Spleen (tissue), 11 donors: ENCODE results near the gene DNAJB1. TPM values are rescaled to one million over a fixed set of nuclear protein-coding genes. Genes with fewer than 3 reads are reported as not detected.

Source experiments
- DNase-seq: peaks from one replicate; pipeline ENCODE4 v3.0.0-alpha.2; 2020
- H3K27ac ChIP-seq, 8 donors: fragments of 200-600 bp; sonication (generic) in 7 of 8; 1 replicate in 4 of 8; 2 replicates in 4 of 8; pipeline versions ENCODE4 v1.5.0 to v1.8.0; 2016 to 2021; ENCODE audit warnings: inconsistent platforms in 4 of 8, mild to moderate bottlenecking in 4 of 8, moderate library complexity in 1 of 8
- H3K27me3 ChIP-seq, 7 donors: fragments of 200-600 bp; sonication (generic) in 6 of 7; replicated peaks in 1 of 7; 1 replicate in 4 of 7; 2 replicates in 3 of 7; pipeline versions ENCODE4 v1.5.0 to v1.8.0; 2016 to 2021; ENCODE audit warnings: inconsistent platforms in 3 of 7, mild to moderate bottlenecking in 1 of 7
- H3K36me3 ChIP-seq, 6 donors: fragments of 200-600 bp; sonication (generic) in 5 of 6; 1 replicate in 4 of 6; 2 replicates in 2 of 6; pipeline versions ENCODE4 v1.5.0 to v1.8.0; 2016 to 2021; ENCODE audit warnings: inconsistent platforms in 2 of 6
- H3K4me1 ChIP-seq, 6 donors: fragments of 200-600 bp; sonication (generic) in 5 of 6; 1 replicate in 3 of 6; 2 replicates in 3 of 6; pipeline versions ENCODE4 v1.5.0 to v1.8.0; 2016 to 2021; ENCODE audit warnings: inconsistent platforms in 3 of 6
- H3K4me3 ChIP-seq, 8 donors: fragments of 200-600 bp; sonication (generic) in 7 of 8; 1 replicate in 4 of 8; 2 replicates in 4 of 8; pipeline versions ENCODE4 v1.5.0 to v1.8.0; 2016 to 2021; ENCODE audit warnings: inconsistent platforms in 4 of 8, mild to moderate bottlenecking in 4 of 8, moderate library complexity in 2 of 8
- H3K9me3 ChIP-seq, 8 donors: fragments of 200-600 bp; sonication (generic) in 7 of 8; 1 replicate in 4 of 8; 2 replicates in 4 of 8; pipeline versions ENCODE4 v1.5.0 to v1.8.0; 2016 to 2021; ENCODE audit warnings: inconsistent platforms in 4 of 8
- CTCF ChIP-seq, 11 experiments: fragments of 200-600 bp in 7 of 11; fragments of 450-650 bp in 4 of 11; sonication (generic) in 4 of 11; IDR thresholded peaks in 8 of 11; conservative IDR thresholded peaks in 3 of 11; 1 replicate in 7 of 11; 2 replicates in 4 of 11; pipeline versions ENCODE4 v1.4.0 to v1.8.0; 2016 to 2021; ENCODE audit warnings: antibody characterized with exemption in 11 of 11, inconsistent platforms in 4 of 11, mild to moderate bottlenecking in 1 of 11
- POLR2A ChIP-seq, 3 donors: fragments of 450-650 bp; IDR thresholded peaks; one replicate each; pipeline ENCODE4 v1.5.1; 2017; ENCODE audit warnings: antibody characterized with exemption in 3 of 3, mild to moderate bottlenecking in 1 of 3
- POLR2AphosphoS5 ChIP-seq, 3 donors: sonication (generic); formaldehyde crosslinking; IDR thresholded peaks; one replicate each; pipeline ENCODE4 v1.5.1; 2017; ENCODE audit warnings: antibody characterized with exemption in 3 of 3
- WGBS, 5 donors: extraction: QIAGEN DNeasy Blood & Tissue Kit in 3 of 5; methylation state at CpG; one replicate each; pipeline versions ENCODE4 v1.1.5 to v1.1.7; 2013 to 2018; 5-methylcytosine and 5-hydroxymethylcytosine counted together
- intact Hi-C: fragments of 100-400 bp; cut with DNase I; formaldehyde crosslinking; loops from one replicate; pipeline ENCODE4 v1.15.0; 2023; ENCODE audit warnings: low total_unique reads
- polyA plus RNA-seq, 3 donors: library from polyadenylated mRNA; stranded (reverse); fragments of 200-250 nt; gene quantifications; one replicate each; pipeline ENCODE4 v1.2.1, GENCODE V29; 2013
- total RNA-seq, 7 donors: library from RNA; depleted of rRNA in 3 of 7; stranded (reverse); fragments of >200 nt in 3 of 7; fragmentation: NEBNext Ultra II Directional in 4 of 7; extraction: Animal tissue kit (Norgen Biotek cat#: 25700) in 4 of 7; gene quantifications; one replicate each; pipeline versions ENCODE4 v1.1.0 to v1.2.1, GENCODE V29; 2016 to 2021
- donor health status: healthy with polysubstance abuse.
- donor health status: DM: no; HTN: no; CAD: no; lungs with moderate emphysema.
- donor health status: DM: no; HTN: no; CAD: no.
- donor health status: Bipolar disorder and iron deficiency.
- donor health status: healthy.
- donor health status: DM: no; HTN: no; CAD: no.
- donor health status: DM: yes; HTN: yes; CAD: no.

The DNAJB1 gene
- total and polyA plus RNA-seq, 10 donors = 12.6 to 157 (median 39.3) TPM

DNA sequence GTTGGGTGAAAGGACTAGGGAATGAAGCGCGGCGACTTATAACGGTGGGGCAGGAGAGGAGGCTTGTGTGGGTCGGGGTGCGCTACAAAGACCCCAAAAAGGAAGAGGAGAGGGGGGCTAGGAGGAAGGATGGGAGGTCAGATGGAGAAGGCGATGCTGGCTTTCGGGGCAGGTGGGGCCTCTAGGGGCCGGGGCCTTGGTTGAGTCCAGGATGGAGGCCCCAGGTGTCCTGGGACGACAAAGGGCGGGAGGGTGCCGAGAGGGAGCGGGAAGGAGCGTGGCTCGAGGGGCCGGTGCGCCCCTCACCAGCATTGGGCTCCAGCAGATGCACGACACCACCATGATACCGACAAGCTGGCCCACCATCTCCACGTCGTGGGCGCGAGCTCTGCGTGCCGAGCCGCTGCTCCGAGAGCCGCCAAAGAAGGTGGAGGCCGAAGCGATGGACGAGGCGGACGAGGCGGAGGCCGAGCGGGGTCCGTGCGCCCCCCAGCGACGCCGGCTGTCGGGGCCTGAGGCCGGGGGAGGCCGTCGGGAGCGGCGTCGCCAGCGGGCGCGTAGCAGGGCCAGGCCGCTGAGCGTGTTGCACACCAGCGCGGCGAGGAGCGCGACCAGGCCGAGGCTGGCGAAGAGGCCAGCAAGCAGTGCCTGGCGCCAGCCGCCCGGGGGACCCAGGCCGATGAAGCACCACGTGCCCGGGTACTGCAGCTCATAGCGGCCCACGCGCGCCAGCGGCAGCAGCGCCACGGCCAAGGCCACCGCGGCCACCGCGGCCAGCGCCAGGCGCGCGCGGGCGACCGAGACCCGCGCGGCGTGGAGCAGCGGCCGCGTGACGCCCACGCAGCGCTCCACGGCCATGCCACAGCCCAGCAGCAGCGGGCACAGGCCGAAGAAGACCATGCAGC lies 44.9 kb downstream of the DNAJB1 start:
- no peak for DNase-seq
- H3K36me3 ChIP-seq = peaks cover 0 to 49% (median 38%) of the 10 kb centered on the region in 6 donors
- H3K4me1 ChIP-seq = peaks cover 23 to 73% (median 49%) of the 10 kb centered on the region in 6 donors
- no peaks in the 10 kb centered on the region for H3K9me3 ChIP-seq
- TF ChIP-seq POLR2AphosphoS5 (IDR thresholded peaks at IDR 0.05) (peak in 1 of 3 donors; percentile 52), POLR2A (IDR thresholded peaks at IDR 0.05) (no peak), CTCF (IDR thresholded peaks at IDR 0.05 in 8 of 11, conservative IDR thresholded peaks at IDR 0.05 in 3 of 11) (peak in 2 of 11 experiments; percentile 8 to 32)
- 14 to 23% (median 15%) methylated on average over 39 to 97 of the region's 97 CpGs for WGBS, 5 donors
- peak overlapping the region in 1 of 8 donors; percentile 75 for H3K27ac ChIP-seq
- H3K27me3 ChIP-seq = peaks cover 0 to 49% (median 35%) of the 10 kb centered on the region in 7 donors
- peak overlapping the region in 6 of 8 donors; percentile 5 to 63 (median 20) for H3K4me3 ChIP-seq
- intact Hi-C loops = no loop called here

DNA sequence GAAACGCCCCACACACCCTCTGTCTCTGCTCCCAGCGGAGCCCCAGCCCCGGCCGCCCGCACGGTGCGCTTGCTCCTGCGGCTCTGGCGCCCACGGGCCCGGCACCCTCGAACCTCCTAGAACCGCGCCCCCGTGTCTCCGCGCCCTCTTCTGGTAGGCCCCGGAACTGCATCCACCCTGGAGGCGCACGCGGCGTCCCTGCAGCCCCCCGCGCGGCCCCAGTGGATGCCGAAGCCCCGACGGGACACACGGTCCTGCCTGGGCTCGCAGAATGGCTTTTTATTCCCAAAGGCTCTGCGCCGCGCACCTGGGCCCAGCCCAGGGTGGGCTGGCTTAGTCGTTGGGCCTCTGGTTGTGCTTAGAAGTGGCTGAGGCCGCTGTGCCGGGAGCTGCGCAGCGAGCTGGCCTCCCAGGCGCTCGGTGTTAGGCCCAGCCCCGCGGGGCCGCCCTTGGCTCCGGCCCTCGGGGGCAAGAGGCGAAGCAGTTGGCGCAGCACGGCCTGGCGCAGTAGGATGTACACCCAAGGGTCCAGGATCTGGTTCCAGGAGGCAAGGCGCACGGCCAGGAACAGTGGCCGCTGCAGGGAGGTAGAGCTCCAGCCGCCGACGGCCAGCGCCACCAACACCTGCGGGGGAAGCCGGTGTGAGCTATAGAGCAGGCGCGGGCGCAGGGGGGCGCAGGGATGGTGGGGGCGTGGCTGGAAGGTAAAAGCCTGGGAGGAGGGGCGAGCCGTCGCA lies 45.8 kb downstream of the DNAJB1 start:
- intact Hi-C loops = no loop called here
- Histone ChIP-seq H3K9me3 (no peaks in the 10 kb centered on the region), H3K27ac (peak overlapping the region in 5 of 8 donors; percentile 38 to 57 (median 49)), H3K27me3 (peaks cover 0 to 49% (median 35%) of the 10 kb centered on the region in 7 donors), H3K4me1 (peaks cover 23 to 63% (median 49%) of the 10 kb centered on the region in 6 donors), H3K4me3 (peak overlapping the region in 5 of 8 donors; percentile 20 to 63 (median 32)), H3K36me3 (peaks cover 0 to 49% (median 43%) of the 10 kb centered on the region in 6 donors)
- DNase-seq = peak; percentile 94
- TF ChIP-seq CTCF (IDR thresholded peaks at IDR 0.05 in 8 of 11, conservative IDR thresholded peaks at IDR 0.05 in 3 of 11) = peak; percentile 94 to 99 (median 99)
- TF ChIP-seq POLR2A (IDR thresholded peaks at IDR 0.05) = no peak
- peak; percentile 80 to 91 (median 82) for TF ChIP-seq POLR2AphosphoS5 (IDR thresholded peaks at IDR 0.05)
- WGBS, 5 donors = 4 to 19% (median 7%) methylated on average over 32 to 66 of the region's 66 CpGs

- H3K4me3 ChIP-seq = peak overlapping the region in 3 of 8 donors; percentile 20 to 63 (median 39)
- peak; percentile 5 to 33 (median 30) for TF ChIP-seq POLR2AphosphoS5 (IDR thresholded peaks at IDR 0.05)
- TF ChIP-seq POLR2A (IDR thresholded peaks at IDR 0.05) = no peak
- no peak for TF ChIP-seq CTCF (IDR thresholded peaks at IDR 0.05 in 8 of 11, conservative IDR thresholded peaks at IDR 0.05 in 3 of 11)
- peaks cover 0 to 53% (median 50%) of the 10 kb centered on the region in 6 donors for H3K36me3 ChIP-seq
- H3K4me1 ChIP-seq = peaks cover 23 to 55% (median 47%) of the 10 kb centered on the region in 6 donors
- peaks cover 0 to 45% (median 35%) of the 10 kb centered on the region in 7 donors for H3K27me3 ChIP-seq
- H3K27ac ChIP-seq = peak overlapping the region in 5 of 8 donors; percentile 38 to 57 (median 49)
- intact Hi-C loops = no loop called here
- WGBS, 5 donors = 62 to 69% (median 64%) methylated on average over 30 to 46 of the region's 46 CpGs
- no peaks in the 10 kb centered on the region for H3K9me3 ChIP-seq
- no peak for DNase-seq
Observed at GRCh38 chr19:14471436-14472187, 46.6 kb downstream of the DNAJB1 start.
